BJ (cell line): ENCODE measurements around the gene NDUFB10. TPM values are rescaled to one million over a fixed set of nuclear protein-coding genes. Genes with fewer than 3 reads are reported as not detected.

Experiments
- CTCF ChIA-PET: fragments of 350-600 bp; formaldehyde crosslinking; extraction: SDS; loops from one replicate; lab custom pipeline; 2021; ENCODE audit warnings: antibody characterized with exemption, inconsistent platforms; lab: Yijun Ruan, JAX
- POLR2A ChIA-PET: fragments of 300-600 bp; sonication (Branson Sonifier 250); formaldehyde crosslinking; extraction: SDS; loops from one replicate; lab custom pipeline; 2021; ENCODE audit warnings: antibody characterized with exemption; lab: Charles Lee
- DNase-seq: peaks from one replicate; pipeline ENCODE4 v3.0.0-alpha.2; 2011; ENCODE audit warnings: low read depth
- H3K27me3 ChIP-seq: 2 replicates; pipeline ENCODE4 v1.6.0; 2011; ENCODE audit warnings: low read length; ENCODE audit not compliant: control insufficient read depth, insufficient read depth
- H3K36me3 ChIP-seq: 2 replicates; pipeline ENCODE4 v1.5.1; 2011; ENCODE audit warnings: low read length; ENCODE audit not compliant: control insufficient read depth, insufficient read depth
- H3K4me3 ChIP-seq: 2 replicates; pipeline ENCODE4 v1.5.1; 2011; ENCODE audit warnings: low read depth, mild to moderate bottlenecking, control low read depth, low read length
- CTCF ChIP-seq: IDR thresholded peaks from 2 replicates; pipeline ENCODE4 v1.5.1; 2011; ENCODE audit warnings: low read depth, mild to moderate bottlenecking, control low read depth, inconsistent platforms, low read length, moderate library complexity; ENCODE audit not compliant: insufficient read depth
- polyA minus RNA-seq: library from RNA; depleted of rRNA, polyadenylated mRNA; stranded (reverse); fragments of >200 nt; gene quantifications from 2 replicates; pipeline ENCODE4 v1.2.3, GENCODE V29; 2011; rRNA and poly(A)+ RNA removed
- polyA plus RNA-seq: library from polyadenylated mRNA; depleted of rRNA; stranded (reverse); fragments of >200 nt; gene quantifications from 2 replicates; pipeline ENCODE4 v1.2.3, GENCODE V29; 2011; rRNA removed

The NDUFB10 gene
- polyA plus RNA-seq (155 and 183 TPM in 2 replicates), polyA minus RNA-seq (109 and 122 TPM in 2 replicates)

GRCh38 chr16:1959269-1960039 is at the start of gene NDUFB10:
Gene NDUFB10, plus strand, starts transcription at chr16:1959538. Its CDS starts 87 bp downstream, at chr16:1959625.
- H3K4me3 ChIP-seq = peak within 1 kb of the TSS; percentile 94

GRCh38 chr16:1909561-1910231 is 49.6 kb upstream of the NDUFB10 start:
- ChIA-PET POLR2A (no interaction called here), CTCF (interaction anchor here (0.8 to 3.6 kb wide), 5 partner anchors 14 to 48 kb away, joined by 3 to 10 read pairs (median 7); no protein-coding TSS in a partner anchor)
- no peak for TF ChIP-seq CTCF
- Histone ChIP-seq H3K27me3 (peaks cover 14% of the 10 kb centered on the region), H3K4me3 (no peak overlapping the region), H3K36me3 (no peaks in the 10 kb centered on the region)
- no peak for DNase-seq

More at GRCh38 chr16:1959269-1960039, at the start of gene NDUFB10:
- peaks cover 17% of the 10 kb centered on the region for H3K36me3 ChIP-seq
- POLR2A ChIA-PET = no interaction called here
- peak; percentile 30 for DNase-seq
- no peaks in the 10 kb centered on the region; the same call in 1 of the 2 replicates for H3K27me3 ChIP-seq
- CTCF ChIA-PET = interaction anchor here (0.9 to 1.5 kb wide), 3 partner anchors 9 to 193 kb away, joined by 3 to 6 read pairs (median 3); no protein-coding TSS in a partner anchor
- TF ChIP-seq CTCF = peak; percentile 48

- no peak for DNase-seq
- TF ChIP-seq CTCF = no peak
- peaks cover 31% of the 10 kb centered on the region for H3K27me3 ChIP-seq
- ChIA-PET CTCF (no interaction called here), POLR2A (no interaction called here)
- no peaks in the 10 kb centered on the region for H3K36me3 ChIP-seq
- no peak overlapping the region for H3K4me3 ChIP-seq
Measured at GRCh38 chr16:1911467-1912214, 47.7 kb upstream of the NDUFB10 start.

- H3K4me3 ChIP-seq = no peak overlapping the region
- ChIA-PET POLR2A (no interaction called here), CTCF (no interaction called here)
- H3K36me3 ChIP-seq = no peaks in the 10 kb centered on the region
- H3K27me3 ChIP-seq = peaks cover 36% of the 10 kb centered on the region
- no peak for DNase-seq
- no peak for TF ChIP-seq CTCF
Measured at GRCh38 chr16:1912215-1912543, 47.2 kb upstream of the NDUFB10 start.
